GM06990 (cell line): ENCODE measurements around the gene FBXL13.
"Not testable (repeated sequence)": the region's sequence is repeated elsewhere in the genome, so short reads cannot be mapped to it uniquely, and the experiment has no call there.

Experiments used
- DNase-seq: peaks from one replicate; pipeline ENCODE4 v3.0.0-alpha.2; 2011; ENCODE audit not compliant: insufficient read length; ENCODE audit errors: extremely low read depth
- H3K27me3 ChIP-seq: replicated peaks from 2 replicates; pipeline ENCODE4 v1.6.0; 2011; ENCODE audit warnings: low read length; ENCODE audit not compliant: control insufficient read depth, insufficient read depth
- H3K36me3 ChIP-seq: 2 replicates; pipeline ENCODE4 v1.5.1; 2011; ENCODE audit warnings: low read length; ENCODE audit not compliant: control insufficient read depth, insufficient read depth
- H3K4me3 ChIP-seq: replicated peaks from 2 replicates; pipeline ENCODE4 v1.5.1; 2011; ENCODE audit warnings: low read depth, mild to moderate bottlenecking, control low read depth, low read length
- CTCF ChIP-seq: IDR thresholded peaks from 2 replicates; pipeline ENCODE4 v1.5.1; 2011; ENCODE audit warnings: low read length, control low read depth, mild to moderate bottlenecking, inconsistent platforms; ENCODE audit not compliant: insufficient read depth, poor library complexity, severe bottlenecking

The FBXL13 gene

GRCh38 chr7:103106005-103106702 lies 31.6 kb upstream of the FBXL13 start:
- no peak for TF ChIP-seq CTCF
- Histone ChIP-seq H3K36me3 (peaks cover 2% of the 10 kb centered on the region; the same call in 1 of the 2 replicates), H3K27me3 (no peaks in the 10 kb centered on the region), H3K4me3 (no peak overlapping the region)
- no peak for DNase-seq

DNA sequence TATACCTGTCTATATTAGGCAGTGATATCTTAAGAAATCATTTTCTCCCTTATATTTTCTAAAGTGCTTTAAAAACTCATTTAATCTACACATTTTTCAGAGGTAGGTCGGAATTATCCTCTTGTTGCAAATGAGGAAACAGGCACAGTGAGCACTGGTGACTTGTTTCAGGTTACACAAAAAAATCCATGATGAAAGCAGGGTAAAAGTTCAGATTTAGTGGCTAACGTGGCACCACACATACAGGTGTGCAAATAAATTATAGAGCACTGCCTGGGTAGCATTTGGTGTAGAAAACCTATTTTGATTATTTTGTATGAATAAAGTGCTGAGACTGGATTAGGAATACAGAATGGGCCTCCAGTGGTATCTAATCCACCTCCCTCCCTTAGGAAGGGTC lies 26.9 kb upstream of the FBXL13 start:
- TF ChIP-seq CTCF, result no peak
- no peak overlapping the region for H3K4me3 ChIP-seq
- no peak for DNase-seq
- H3K27me3 ChIP-seq, result no peaks in the 10 kb centered on the region
- H3K36me3 ChIP-seq, result peaks cover 3% of the 10 kb centered on the region

- no peak for TF ChIP-seq CTCF
- no peak for DNase-seq
- no peak overlapping the region for H3K4me3 ChIP-seq
- peaks cover 4% of the 10 kb centered on the region for H3K36me3 ChIP-seq
- H3K27me3 ChIP-seq, result no peaks in the 10 kb centered on the region
Observed at GRCh38 chr7:103100348-103100747, 25.8 kb upstream of the FBXL13 start.

DNA sequence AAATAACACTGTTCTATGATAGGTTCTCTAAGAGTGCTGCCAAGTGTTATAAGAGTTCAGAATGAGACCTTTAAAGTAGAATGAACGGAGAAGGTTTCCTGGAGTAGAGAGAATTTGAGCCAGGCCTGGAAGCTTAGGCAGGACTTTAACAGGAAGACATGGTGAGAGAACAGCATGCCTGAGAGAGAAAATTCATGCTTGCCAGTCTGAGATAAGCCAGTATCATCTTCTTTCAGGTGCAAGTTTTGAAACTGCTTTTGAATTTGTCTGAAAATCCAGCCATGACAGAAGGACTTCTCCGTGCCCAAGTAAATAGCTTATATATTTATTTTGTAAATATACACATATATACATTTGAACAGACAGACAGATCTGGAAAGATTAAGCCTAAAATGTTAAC lies 22.4 kb upstream of the FBXL13 start:
- H3K36me3 ChIP-seq, result peaks cover 3% of the 10 kb centered on the region
- TF ChIP-seq CTCF, result no peak
- H3K27me3 ChIP-seq, result no peaks in the 10 kb centered on the region
- H3K4me3 ChIP-seq, result no peak overlapping the region
- no peak for DNase-seq

DNA sequence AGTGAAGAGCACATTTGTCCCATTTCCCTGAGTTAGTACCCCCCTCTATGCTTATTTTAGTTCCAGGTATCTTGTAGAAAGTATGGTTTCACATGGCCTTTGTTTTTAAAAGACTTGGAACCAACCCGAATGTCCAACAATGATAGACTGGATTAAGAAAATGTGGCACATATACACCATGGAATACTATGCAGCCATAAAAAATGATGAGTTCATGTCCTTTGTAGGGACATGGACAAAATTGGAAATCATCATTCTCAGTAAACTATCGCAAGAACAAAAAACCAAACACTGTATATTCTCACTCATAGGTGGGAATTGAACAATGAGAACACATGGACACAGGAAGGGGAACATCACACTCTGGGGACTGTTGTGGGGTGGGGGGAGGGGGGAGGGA lies 21.0 kb upstream of the FBXL13 start:
- not testable (repeated sequence) for H3K27me3 ChIP-seq, H3K4me3 ChIP-seq, H3K36me3 ChIP-seq

DNA sequence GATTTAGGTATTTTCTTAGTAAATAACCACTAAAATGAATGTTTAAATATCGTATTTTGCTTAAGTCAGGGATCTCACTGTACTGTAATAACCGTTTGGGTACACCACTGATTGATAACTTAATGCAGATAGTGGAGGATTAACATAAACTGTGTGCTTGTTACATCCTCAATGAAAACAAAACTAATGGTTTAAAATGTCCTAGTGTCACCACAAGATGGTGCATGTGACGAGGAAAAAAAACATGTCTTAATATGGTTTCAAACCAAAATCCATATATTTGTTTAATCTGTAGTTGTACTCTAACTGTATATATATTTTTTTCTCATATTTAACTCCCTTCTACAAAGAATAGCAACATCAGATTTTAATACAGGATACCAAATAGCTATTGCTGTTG lies 19.5 kb upstream of the FBXL13 start:
- H3K36me3 ChIP-seq, result peaks cover 4% of the 10 kb centered on the region
- no peak for TF ChIP-seq CTCF

More for the DNA sequence above, 21.0 kb upstream of the FBXL13 start:
- DNase-seq, result not testable (repeated sequence)

More for the DNA sequence above, 19.5 kb upstream of the FBXL13 start:
- Histone ChIP-seq H3K27me3 (no peaks in the 10 kb centered on the region), H3K4me3 (no peak overlapping the region)
- no peak for DNase-seq
